GM18499 (cell line): ENCODE data around the gene PSAPL1.

Experiments used
- ATAC-seq: cut with Tn5 transposase; IDR thresholded peaks from one replicate; pipeline ENCODE4 v1.9.1; 2021; ENCODE audit warnings: moderate number of reproducible peaks; ENCODE audit not compliant: insufficient read depth, unreplicated experiment

Gene PSAPL1, protein sequence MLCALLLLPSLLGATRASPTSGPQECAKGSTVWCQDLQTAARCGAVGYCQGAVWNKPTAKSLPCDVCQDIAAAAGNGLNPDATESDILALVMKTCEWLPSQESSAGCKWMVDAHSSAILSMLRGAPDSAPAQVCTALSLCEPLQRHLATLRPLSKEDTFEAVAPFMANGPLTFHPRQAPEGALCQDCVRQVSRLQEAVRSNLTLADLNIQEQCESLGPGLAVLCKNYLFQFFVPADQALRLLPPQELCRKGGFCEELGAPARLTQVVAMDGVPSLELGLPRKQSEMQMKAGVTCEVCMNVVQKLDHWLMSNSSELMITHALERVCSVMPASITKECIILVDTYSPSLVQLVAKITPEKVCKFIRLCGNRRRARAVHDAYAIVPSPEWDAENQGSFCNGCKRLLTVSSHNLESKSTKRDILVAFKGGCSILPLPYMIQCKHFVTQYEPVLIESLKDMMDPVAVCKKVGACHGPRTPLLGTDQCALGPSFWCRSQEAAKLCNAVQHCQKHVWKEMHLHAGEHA

DNA sequence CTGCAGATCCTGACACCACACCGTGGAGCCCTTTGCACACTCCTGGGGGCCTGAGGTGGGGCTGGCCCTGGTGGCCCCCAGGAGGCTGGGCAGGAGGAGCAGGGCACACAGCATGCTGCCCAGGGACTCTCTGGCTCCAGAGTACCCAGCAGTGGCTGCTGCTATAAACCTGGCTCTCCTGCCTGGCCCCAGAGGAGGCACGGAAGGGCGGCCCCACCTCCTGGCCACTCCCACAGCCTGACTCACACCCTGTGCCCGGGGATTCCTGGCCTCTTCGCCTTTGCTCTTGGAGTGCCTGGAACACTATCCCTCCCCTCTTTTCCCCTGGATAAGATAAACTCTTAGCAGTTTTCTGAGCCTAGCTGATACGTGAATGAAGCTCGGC is at the start of gene PSAPL1:
Gene PSAPL1, minus strand, starts transcription at position 165 of the 385 bp plus-strand sequence. Its CDS starts 51 bp downstream, at position 114.
- no peak for ATAC-seq

DNA sequence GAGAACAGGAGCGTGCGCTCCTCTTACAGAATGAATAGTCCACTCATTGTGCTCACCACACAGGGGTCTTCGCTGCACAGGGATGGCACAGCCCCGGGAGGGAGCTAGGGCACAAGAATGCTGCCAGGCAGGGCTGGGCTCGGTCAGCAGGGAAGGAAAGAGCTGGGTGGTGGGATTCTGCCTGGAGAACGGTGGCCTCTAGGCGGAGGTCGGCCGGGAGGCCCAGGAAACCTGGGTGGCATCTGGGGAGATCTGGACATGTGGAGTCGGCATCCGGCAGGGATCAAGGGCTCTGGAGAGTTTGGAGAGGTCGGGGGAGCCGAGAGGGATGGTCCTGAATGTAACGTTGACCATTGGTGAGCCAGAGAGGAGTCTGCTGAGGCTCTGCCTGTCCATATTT is 46.5 kb upstream of the PSAPL1 start:
- ATAC-seq = no peak

DNA sequence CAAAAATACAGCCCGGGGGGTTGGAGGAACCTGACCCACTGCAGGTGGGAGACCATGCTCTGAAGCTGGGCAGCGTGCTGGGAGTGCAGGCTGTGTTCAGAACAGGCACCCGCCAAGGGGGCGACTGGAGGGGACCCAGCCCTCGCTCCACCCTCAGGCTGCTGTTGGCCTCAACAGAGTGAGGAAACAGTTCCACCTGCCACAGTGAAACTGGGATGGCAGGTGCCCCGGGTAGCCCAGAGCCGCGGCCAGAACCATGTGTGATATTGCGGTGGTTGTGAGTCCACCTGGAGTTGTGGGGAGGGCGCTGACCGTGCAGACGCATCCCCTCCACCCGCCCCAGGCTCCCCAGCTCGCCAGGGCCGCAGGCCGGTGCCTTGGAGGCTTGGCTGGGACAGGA is 45.7 kb upstream of the PSAPL1 start:
- ATAC-seq = no peak

DNA sequence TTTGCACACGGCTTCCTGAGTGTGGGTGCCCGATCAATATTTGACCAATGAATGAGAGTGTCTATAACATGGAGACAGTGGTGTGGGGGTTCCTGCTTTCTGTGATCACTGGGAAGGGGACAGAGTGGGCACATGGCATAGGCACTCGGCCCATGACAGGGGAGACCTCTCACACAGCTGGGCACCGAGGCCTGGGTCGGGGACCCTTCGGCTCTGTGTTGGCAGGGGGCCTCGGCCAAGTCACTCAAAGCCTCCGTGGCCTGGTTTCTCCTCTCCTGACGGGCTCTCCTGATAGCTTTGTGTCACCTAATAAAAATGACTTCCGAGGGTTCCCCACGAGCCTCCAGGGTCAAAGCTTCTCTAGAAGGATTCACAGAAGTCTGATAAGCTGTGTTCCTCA is 43.9 kb upstream of the PSAPL1 start:
- ATAC-seq = no peak

DNA sequence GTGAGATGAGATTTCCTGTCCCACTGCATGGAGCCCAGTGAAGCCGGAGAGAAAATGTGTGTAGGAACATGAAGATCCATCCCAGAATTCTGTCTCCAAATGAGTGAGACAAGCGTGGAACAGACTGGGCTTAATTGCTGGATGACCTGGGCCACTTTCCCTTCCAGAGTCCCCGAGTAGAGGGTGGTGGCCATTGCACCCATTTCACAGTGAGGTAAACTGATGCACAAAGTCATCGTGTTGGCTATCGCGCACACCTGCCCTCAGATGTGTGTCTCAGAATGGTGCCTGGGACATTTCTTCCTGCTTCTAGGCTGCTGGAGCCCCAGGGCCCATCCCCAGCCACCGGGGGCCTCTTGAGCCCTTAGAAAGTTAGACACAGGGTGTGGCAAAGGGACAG is 43.0 kb upstream of the PSAPL1 start:
- no peak for ATAC-seq

DNA sequence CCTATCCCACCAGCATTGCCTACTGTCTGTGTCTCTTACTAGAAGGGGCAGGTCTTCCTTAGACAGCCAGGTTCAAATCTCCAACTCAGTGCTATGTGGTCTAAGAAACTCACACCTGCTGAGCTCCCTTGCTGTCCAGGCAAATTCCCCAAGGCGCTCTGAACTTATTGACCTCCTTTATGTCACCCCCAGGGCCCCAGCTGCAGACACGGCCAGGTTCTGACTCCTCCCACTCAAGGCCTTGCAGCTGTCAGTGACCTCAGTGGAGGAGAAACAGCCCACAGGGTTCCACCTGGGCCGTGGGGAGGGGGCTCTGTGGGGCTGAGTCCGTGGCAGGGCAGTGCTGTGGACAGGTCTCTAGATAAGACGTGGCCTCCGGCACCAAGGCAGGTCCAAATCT is 42.1 kb upstream of the PSAPL1 start:
- ATAC-seq = no peak

DNA sequence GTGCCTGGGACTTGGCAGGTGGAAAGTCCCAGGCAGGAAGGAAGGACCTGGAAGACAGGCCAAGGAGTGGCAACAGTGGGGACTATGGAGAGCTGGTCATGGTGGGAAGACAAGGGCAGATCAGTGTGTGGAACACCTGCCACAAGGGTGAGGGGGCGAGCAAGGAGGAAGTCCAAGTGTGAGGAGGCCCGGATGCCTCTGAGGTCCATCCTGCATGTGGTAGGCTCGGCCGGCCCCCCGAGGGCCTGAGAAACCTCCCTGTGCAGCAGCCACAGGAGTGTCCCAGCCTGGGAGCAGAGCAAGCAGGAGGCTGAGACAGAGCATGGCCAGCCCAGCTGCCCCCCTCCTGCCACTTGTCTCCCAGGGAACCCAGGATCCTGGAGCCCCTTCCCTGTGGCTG is 40.5 kb upstream of the PSAPL1 start:
- ATAC-seq = no peak

DNA sequence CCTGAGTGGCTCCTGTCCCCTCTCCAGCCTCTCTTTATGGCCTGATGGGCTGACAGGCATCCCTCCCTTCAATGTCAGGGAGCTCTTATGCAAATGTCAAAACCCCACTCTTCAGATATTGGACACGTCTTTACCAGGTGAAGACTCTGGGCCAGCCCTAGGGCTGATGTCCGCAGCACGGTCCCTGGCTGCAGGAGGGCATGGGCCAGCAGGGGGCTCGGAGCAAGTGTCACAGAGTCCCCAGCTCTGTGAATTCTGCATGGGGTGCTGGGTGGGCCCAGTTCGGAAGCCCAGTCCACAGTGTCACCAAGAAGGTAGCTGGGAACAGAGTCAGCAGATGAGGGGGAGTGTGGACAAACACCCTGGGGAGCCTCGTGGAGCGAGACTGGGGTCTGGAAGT is 39.6 kb upstream of the PSAPL1 start:
- ATAC-seq = no peak

DNA sequence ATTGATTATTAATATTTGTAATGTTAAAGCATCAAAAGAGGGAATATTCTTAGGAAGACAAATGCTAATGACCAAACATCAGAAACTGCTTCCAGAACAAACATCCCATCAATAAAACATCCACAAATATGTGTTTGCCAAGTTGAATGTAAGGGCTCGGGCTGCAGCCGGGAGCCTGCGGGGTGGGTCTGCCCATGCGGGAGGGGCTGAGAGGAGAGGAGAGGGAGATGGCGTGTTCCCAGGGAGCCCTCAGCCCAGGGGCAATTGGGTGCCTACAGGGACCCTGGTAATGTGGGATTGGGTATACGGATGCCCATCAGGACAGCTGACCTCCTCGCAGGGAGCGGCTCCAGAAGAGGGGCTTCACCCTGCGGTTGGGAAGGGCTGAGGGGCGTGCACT is 38.4 kb upstream of the PSAPL1 start:
- ATAC-seq = no peak

DNA sequence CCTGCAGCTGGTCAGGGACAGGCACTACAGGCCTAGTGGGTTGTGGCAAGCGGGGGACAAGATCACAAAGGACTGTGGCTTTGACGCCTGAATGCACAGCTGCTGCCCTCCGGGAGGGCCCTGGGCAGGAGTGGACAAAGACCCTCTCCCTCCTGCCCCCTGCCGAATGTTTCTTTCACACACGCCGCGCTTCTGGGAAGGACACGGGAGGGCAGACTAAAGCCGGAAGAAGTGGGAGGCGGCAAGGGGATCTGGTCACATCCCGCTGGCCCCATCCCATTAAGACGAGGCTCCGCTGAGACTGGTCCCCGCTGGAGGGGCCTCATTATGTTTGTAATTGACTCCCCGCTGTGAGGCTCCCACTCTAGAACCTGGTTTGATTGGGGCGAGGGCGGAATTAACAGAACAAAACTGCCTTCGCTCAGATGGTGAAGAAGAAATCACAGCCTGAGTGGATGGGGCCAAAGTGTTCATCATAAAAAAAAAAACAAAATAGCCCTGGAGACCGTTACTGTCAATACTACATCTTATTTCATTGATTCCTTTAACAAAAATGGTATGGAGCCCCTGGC is 37.8 kb upstream of the PSAPL1 start:
- ATAC-seq = no peak

DNA sequence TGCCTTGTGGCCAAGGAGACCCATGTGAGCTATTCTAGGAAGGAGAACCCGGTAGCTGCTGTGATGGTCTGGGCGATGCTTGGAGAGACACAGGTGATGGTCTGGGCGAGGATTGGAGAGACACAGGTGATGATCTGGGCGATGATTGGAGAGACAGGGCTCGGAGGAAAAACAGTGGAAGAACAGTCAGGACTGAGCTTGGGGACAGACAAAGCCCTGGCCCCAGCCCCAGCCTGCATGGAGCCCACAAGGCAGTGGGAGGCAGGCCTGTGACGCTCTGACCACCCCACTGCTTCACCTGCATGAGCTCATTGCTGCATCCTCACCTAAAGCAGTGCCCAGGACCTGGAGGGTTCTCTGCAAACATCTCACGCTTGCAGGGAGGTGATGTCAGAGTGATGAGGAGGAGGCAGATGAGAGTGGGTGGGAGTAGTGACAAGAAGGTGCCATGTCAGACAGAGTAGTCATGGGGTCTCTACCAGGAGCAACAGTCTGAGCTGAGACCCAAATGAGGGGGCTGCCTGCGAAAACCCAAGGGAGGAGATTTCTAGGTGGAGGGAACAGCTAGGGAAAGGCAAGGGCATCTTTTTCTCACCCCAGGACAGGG is 35.9 kb upstream of the PSAPL1 start:
- ATAC-seq = no peak

DNA sequence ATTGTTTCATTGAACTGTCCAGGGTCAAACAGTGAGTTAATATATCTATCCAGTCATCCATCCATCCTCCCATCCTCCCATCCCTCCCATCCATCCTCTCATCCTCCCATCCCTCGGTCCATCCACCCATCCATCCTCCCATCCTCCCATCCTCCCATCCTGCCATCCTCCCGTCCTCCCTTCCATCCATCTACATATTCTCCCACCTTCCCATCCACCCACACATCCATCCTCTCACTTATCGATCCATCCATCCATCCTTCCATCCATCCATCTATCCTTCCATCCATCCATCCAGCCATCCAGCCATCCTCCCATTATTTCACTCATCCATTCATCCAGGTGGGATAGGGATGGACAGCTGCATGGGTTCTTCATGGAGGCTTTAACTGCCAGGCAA is 35.4 kb upstream of the PSAPL1 start:
- ATAC-seq = no peak

DNA sequence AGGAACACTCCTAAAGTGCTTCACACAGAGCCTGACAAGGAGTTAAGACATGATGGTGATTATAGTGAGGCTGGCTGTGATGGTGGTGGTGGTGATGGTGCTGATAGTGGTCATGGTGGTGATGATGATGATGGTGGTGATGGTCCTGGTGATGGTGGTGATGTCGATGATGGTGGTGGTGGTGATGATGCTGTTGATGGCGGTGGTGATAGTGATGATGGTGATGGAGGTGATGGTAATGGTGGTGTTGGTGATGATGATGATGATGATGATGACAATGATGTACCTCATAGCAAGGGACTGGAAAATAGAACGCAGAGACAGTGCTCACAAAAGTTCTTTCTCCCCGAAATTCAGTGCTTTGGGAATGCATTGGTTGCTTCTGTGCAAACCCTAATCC is 34.3 kb upstream of the PSAPL1 start:
- ATAC-seq = no peak

DNA sequence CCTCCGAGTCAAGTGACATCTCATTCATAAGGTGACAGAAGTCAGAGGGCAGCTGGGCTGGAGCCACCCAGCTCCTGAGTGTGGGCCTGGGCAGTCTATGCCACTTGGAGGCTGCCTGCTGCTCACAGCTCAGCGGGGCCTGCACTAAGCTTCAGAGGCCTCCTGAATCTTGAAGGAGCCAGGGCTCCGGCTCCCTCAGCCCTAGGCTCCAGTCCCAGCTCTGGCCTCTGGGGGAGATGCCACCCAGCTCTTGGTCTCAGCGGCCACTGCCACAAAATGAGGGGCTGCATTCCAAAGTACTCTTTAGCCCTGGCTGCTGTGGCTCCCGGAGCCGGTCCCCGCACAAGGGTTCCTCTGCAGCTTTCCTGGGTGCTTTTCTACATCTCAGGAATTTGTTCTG is 32.7 kb upstream of the PSAPL1 start:
- no peak for ATAC-seq

DNA sequence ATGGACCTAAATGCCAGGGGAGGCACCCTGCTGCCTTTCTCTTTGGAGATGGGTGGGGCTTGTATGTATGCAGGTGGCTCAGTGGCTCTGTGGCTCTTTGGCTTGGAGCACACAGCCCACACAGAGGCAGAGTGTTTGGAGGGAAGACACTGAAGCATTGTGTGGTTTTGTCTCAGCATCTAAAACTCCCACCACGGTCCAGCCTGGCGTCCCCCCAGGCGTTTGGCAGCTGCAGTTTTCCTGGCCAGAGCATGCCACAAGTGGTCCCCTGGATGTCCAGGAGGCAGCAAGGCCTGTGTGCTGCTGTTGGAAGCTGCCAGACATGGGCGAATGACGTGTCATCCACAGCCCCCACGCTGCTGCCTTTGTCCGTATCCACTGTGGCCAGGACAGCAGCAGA is 32.2 kb upstream of the PSAPL1 start:
- no peak for ATAC-seq

DNA sequence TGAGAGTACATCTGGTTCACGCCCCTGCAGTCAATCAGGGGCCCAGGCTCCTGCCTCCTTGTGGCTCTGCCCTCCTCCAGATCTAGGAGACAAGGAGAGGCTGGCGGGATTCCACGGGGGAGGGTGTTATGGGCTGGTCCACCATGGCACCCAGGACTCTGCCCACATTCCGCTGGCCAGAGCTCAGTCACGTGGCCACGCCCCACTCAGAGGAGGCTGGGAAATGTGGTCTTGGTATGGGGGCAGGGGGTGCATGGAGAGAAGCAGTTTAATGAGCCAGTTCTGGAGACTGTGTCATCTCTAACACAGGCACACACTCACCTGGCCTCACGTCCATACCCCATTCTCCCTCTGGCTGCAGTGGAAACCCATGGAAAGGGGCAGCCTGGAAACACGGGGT is 31.5 kb upstream of the PSAPL1 start:
- no peak for ATAC-seq

DNA sequence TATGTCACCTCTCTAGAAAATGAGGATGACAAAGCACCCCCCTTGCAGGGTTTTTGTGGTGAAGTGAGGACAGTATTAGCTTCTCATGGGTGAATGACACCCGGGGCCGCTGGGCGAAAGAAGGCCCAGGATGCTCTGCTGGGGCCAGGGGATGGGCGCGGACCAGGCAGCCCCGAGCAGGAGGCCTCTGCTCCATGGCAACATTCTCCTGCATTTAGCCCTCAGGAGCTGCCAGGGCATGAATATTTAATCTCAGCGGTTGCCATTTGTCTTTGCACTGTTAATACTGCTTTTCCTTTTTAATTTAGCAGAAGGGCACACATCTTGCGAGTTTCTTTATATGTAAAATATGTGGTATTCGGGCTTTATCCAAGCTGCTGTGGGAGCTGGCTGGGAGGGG is 30.3 kb upstream of the PSAPL1 start:
- no peak for ATAC-seq

DNA sequence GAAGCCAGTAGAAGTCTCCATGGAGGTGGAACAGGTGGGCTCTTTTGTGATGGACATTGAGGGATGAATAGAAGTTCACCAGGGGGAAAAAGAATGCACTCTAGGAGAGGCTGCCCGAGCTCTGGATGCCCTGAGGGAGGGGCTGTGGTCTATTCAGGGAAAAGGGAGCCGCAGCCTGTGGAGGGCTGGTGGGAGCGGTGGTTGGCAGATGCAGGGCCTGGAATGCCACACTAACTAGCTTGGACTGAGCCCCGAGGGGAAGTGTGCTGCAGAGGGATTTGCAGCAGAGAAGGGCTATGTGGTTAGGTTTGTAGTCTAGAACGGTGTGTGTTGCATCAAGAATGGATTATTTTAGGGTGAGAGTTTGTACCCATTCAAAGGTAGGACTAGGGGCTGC is 29.5 kb upstream of the PSAPL1 start:
- no peak for ATAC-seq

DNA sequence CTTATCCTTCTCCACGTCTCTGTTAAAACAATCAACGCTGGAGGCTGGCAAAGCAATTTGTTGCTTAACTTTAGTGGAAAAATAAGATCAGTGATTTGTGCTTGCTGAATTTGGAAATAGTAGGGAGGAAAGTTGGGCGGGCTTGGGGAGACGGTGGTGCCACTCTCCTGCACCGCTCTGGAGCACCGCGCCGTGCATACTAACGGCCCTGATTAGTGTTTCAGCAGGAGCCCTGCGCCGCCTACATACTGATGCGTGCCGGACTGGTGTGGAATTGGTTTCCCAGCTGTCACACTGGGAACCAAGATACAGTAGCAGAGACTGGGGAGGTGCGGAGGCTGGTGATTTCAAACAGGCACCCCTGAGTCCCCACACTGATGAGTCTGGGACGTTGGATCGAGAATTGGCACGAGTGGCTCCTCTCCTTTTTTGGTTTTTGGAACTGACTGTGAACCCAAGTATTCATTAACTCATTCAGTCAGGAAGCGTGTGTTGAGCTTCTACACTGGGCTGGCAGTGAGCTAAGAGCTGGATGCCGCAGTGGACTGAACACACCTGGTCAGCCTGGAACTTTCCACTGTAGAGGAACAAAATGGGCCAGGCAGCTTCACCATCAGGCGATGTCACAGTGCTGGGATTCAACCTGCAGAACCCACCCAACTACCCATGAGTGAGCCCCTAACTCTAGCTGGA is 29.0 kb upstream of the PSAPL1 start:
- ATAC-seq = no peak

DNA sequence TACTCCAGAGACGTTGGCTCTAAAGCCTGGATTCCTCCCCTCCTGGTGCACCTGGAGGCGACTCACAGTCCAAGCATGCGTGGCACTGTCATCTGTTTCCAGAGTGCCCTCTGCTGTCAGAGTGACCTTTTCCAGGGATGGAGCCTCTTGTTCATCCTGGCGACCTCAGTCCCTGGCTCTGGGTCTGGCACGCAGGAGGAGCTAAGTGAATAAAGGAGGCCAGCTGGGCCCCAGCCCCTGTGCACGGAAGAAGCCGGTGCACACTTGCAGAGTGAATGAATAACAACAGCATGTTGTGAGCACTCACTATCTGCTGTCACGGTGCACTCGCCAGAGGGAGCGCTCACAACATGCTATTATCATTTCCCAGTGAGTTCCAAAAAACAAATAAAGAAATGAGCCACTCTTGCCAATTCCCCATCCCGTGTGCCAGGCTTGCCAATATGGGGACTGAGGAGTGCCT is 27.8 kb upstream of the PSAPL1 start:
- ATAC-seq = no peak

DNA sequence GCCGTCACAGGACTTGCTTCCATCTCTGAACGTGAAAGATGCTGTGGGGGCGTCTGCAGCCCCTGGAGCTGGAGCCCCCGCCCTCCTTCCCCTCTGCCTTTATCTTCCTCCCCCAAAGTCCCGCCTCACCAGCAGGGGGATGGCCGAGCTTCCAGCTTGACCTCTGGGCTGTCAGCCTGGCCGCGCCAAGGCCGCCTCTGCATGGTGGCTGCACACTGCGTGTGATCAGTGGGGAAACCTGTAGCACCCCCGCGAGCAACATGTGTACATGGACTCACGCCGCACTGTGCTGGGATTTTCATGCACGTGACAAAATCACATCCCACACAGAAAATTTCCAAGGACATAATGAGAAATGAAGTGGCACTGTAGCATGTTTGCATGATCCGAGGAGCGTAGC is 26.5 kb upstream of the PSAPL1 start:
- ATAC-seq = no peak
